HepG2 (cell line): ENCODE measurements around the gene PCIF1. TPM values are rescaled to one million over a fixed set of nuclear protein-coding genes. Genes with fewer than 3 reads are reported as not detected.

Source experiments
- ARID4A ChIP-seq: sonication (generic); formaldehyde crosslinking; IDR thresholded peaks from 2 replicates; pipeline ENCODE4 v1.5.0; 2020; ENCODE audit warnings: mild to moderate bottlenecking, missing genetic modification reagents, borderline replicate concordance
- ATF1 ChIP-seq: IDR thresholded peaks from 2 replicates; pipeline ENCODE4 v1.6.1; 2016; ENCODE audit warnings: mild to moderate bottlenecking, control low read depth
- ETV5 ChIP-seq: IDR thresholded peaks from 2 replicates; pipeline ENCODE4 v1.6.1; 2018; ENCODE audit warnings: missing biosample characterization, missing genetic modification reagents, inconsistent platforms, borderline replicate concordance
- GPBP1L1 ChIP-seq: sonication (generic); formaldehyde crosslinking; IDR thresholded peaks from 2 replicates; pipeline ENCODE4 v1.5.0; 2020; ENCODE audit warnings: mild to moderate bottlenecking, missing genetic modification reagents
- MBD4 ChIP-seq: IDR thresholded peaks from 2 replicates; pipeline ENCODE4 v1.6.1; 2012; ENCODE audit warnings: low read length, inconsistent platforms, borderline replicate concordance
- MIER2 ChIP-seq: IDR thresholded peaks from 2 replicates; pipeline ENCODE4 v1.6.1; 2016; ENCODE audit warnings: missing biosample characterization, missing genetic modification reagents
- NCOA1 ChIP-seq: sonication (generic); formaldehyde crosslinking; IDR thresholded peaks from 2 replicates; pipeline ENCODE4 v1.9.0; 2021; ENCODE audit warnings: missing genetic modification reagents
- NFIB ChIP-seq: sonication (generic); formaldehyde crosslinking; IDR thresholded peaks from 2 replicates; pipeline ENCODE4 v1.9.0; 2021; ENCODE audit warnings: missing genetic modification reagents, mild to moderate bottlenecking, borderline replicate concordance
- NR1H2 ChIP-seq: sonication (generic); formaldehyde crosslinking; IDR thresholded peaks from 2 replicates; pipeline ENCODE4 v1.8.1; 2022; ENCODE audit warnings: low read depth, missing genetic modification reagents, borderline replicate concordance
- SMARCC2 ChIP-seq: fragments of 450-650 bp; IDR thresholded peaks from 2 replicates; pipeline ENCODE4 v1.6.1; 2017; ENCODE audit warnings: antibody characterized with exemption, mild to moderate bottlenecking
- SP140L ChIP-seq: sonication (generic); formaldehyde crosslinking; IDR thresholded peaks from 2 replicates; pipeline ENCODE4 v1.4.0; 2020; ENCODE audit warnings: missing genetic modification reagents, borderline replicate concordance
- TSC22D2 ChIP-seq: sonication (generic); formaldehyde crosslinking; IDR thresholded peaks from 2 replicates; pipeline ENCODE4 v1.5.1; 2020; ENCODE audit warnings: missing genetic modification reagents, mild to moderate bottlenecking, borderline replicate concordance
- ZFX ChIP-seq: sonication (generic); formaldehyde crosslinking; IDR thresholded peaks from 2 replicates; pipeline ENCODE4 v1.4.0; 2020; ENCODE audit warnings: mild to moderate bottlenecking, low read depth, missing genetic modification reagents, moderate library complexity
- ZNF142 ChIP-seq: sonication (generic); formaldehyde crosslinking; IDR thresholded peaks from 2 replicates; pipeline ENCODE4 v1.4.0; 2020; ENCODE audit warnings: missing genetic modification reagents
- ZNF652 ChIP-seq: IDR thresholded peaks from 2 replicates; pipeline ENCODE4 v1.6.1; 2016; ENCODE audit warnings: low read depth, borderline replicate concordance
- ZNF713 ChIP-seq: sonication (generic); formaldehyde crosslinking; IDR thresholded peaks from 2 replicates; pipeline ENCODE4 v1.4.0; 2020; ENCODE audit warnings: mild to moderate bottlenecking, missing genetic modification reagents
- polyA plus RNA-seq, 8 experiments: library from polyadenylated mRNA; depleted of rRNA in 3 of 8; stranded (reverse) in 7 of 8; unstranded in 1 of 8; fragments of >200 nt; fragmentation: Illumina TruSeq in 4 of 8; extraction: Trizol in 4 of 8; gene quantifications; 2 replicates each; pipeline versions ENCODE4 v1.2.1 to v1.2.3, GENCODE V29; 2011 to 2016; ENCODE audit warnings: low read depth in 4 of 8, missing spikeins in 1 of 8, mixed read lengths in 1 of 8; ENCODE audit not compliant: insufficient read depth in 1 of 8
- total RNA-seq, 5 experiments: library from RNA; depleted of rRNA; stranded (reverse); fragments of >200 nt; fragmentation: Illumina TruSeq; extraction: Trizol; gene quantifications; 2 replicates each; pipeline ENCODE4 v1.2.3, GENCODE V29; 2016; ENCODE audit warnings: low read depth in 1 of 5

The PCIF1 gene
- total and polyA plus RNA-seq, 2 of the 13 experiments (the other 11 are each of a cell fraction or from before 2014, with no cell fraction given), result 20.9 to 24.4 TPM

- TF ChIP-seq ZNF142 (CRISPR knock-in tag) (no peak), NR1H2 (CRISPR knock-in tag) (no peak), SMARCC2 (no peak), ARID4A (peak; percentile 74; the same call in 1 of the 2 replicates), NFIB (CRISPR knock-in tag) (no peak), NCOA1 (CRISPR knock-in tag) (no peak), ATF1 (CRISPR knock-in tag) (no peak), ETV5 (peak; percentile 85), ZNF713 (CRISPR knock-in tag) (no peak; the same call in 1 of the 2 replicates), ZNF652 (no peak), MBD4 (no peak), ZFX (CRISPR knock-in tag) (no peak), TSC22D2 (CRISPR knock-in tag) (no peak), GPBP1L1 (CRISPR knock-in tag) (no peak), MIER2 (CRISPR knock-in tag) (no peak; the same call in 1 of the 2 replicates), SP140L (no peak; the same call in 1 of the 2 replicates)
Observed at GRCh38 chr20:45934046-45934585, 367 bp upstream of the PCIF1 start (continued).
